Camera-type eye (tissue), 1 donor: ENCODE data around the gene PHACTR1. TPM values are rescaled to one million over a fixed set of nuclear protein-coding genes. Genes with fewer than 3 reads are reported as not detected.

Experiments used
- total RNA-seq: library from RNA; depleted of rRNA; stranded (reverse); fragments of >200 nt; gene quantifications from one replicate; pipeline ENCODE4 v1.2.3, GENCODE V29; 2014

The PHACTR1 gene
- total RNA-seq = 21.8 TPM

DNA sequence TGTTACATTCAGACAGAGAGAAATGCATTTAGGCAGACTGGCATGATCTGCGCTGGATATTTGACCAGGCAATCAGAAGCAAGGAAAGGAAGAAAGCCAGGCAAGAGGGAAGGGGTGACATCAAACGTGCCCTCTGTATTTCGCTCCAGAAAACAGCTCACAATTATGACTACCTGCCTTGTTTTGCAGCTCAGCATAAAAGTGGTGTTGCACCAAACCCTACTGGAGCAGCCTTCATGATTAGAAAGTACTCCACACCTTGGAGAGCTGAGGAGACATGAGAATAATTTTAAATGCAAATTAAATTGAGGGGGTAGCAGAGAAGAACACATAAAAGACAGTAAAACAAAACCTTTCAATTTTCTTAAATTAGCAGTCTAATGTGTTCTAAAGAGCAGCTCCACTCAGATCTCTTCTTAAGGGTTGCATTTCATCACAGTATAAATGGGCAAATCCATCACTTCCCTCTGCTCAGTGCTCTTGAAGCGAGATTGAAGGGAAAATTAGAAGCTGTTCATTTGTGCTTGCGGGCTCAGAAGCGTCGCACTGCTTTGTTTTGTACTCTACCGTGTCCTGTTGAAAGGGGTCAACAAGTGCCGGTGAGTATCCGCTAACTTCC, at the start of gene PHACTR1:
PHACTR1 (plus strand) TSS at position 470 of the 619 bp plus-strand sequence.

DNA sequence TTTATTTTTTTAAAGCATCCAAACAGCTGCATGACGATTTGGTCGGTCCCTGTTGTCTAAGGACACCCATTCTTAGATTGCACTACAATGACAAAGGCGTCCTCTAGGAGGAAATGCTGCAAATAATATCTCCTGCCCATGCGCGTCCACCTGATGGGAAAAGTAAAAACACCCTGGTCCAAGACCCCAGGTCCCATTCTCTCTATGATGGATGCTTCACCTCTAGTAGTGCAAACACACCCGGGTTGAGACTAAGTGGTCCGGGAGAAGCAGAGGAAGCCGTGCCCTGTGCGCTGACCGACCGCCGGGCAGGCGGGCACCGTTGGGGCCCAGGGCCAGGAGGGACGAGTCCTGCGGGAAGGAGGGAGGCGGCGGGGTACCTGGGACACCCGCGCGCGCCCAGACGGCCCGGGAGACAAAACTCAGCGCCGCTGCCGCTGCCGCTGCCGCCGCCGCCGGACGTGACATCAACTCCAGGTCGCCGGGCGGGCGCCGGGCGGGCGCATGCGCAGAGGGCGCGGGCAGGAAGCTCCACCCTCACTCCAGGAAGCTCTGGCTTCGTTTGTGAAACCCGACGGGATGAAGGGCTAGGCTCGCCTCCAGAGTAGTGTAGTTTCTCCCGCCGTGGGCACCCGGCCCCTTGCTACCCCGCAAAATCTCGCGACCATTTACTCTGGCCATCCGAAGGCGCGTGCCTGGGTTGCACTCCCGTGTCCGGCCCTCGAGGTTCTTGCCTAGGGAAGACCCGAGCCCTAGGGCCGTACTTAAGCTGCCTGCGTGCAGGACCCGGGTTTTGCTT, 611.7 kb downstream of the PHACTR1 start, which contains the start of gene TBC1D7:
TBC1D7 (minus strand) TSS at position 462 of the 799 bp plus-strand sequence. CDS start 1,639 bp downstream, outside the sequence.

